ENCODE measurements around the gene DPP6. TPM values are rescaled to one million over a fixed set of nuclear protein-coding genes. Genes with fewer than 3 reads are reported as not detected.

DPP6 gene
- total RNA-seq, 2 experiments from 2014 or later = not detected

DNA sequence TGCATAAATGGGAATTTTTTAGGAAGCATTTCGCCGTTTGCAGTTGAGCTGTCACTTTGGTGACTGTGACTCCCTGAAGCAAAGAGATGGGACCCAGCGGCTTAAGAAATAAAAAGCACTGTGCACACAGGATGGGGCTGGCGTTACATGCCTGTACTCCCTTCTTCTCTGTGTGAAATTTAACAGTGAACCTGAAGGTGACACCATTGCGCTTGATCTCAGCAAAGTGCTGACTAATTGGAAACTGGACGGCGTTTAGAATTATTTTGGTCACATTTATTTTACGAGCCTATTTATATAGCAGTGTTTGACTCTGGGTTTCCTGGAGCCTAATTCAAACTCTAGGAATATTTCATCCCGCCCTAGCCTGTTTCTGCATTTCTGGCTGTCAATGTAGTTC lies 804.5 kb downstream of the DPP6 start:
- H3K9me3 ChIP-seq (ENCODE audit: low read length) = no peaks in the 10 kb centered on the region
- H2AFZ ChIP-seq (ENCODE audit: low read length) = no peak overlapping the region
- no peak for DNase-seq (ENCODE audit: low spot score)
- no peaks in the 10 kb centered on the region for H3K79me2 ChIP-seq (ENCODE audit: insufficient read depth, low read depth, low read length)
- H3K36me3 ChIP-seq (ENCODE audit: insufficient read depth, low read length) = no peaks in the 10 kb centered on the region
- no peaks in the 10 kb centered on the region for H3K9me2 ChIP-seq (ENCODE audit: insufficient read depth, low read length)
- TF ChIP-seq, protein P1, sequence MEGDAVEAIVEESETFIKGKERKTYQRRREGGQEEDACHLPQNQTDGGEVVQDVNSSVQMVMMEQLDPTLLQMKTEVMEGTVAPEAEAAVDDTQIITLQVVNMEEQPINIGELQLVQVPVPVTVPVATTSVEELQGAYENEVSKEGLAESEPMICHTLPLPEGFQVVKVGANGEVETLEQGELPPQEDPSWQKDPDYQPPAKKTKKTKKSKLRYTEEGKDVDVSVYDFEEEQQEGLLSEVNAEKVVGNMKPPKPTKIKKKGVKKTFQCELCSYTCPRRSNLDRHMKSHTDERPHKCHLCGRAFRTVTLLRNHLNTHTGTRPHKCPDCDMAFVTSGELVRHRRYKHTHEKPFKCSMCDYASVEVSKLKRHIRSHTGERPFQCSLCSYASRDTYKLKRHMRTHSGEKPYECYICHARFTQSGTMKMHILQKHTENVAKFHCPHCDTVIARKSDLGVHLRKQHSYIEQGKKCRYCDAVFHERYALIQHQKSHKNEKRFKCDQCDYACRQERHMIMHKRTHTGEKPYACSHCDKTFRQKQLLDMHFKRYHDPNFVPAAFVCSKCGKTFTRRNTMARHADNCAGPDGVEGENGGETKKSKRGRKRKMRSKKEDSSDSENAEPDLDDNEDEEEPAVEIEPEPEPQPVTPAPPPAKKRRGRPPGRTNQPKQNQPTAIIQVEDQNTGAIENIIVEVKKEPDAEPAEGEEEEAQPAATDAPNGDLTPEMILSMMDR (conservative IDR thresholded peaks at IDR 0.05; ENCODE audit: low read length) = no peak
- TF ChIP-seq EZH2phosphoT487 (IDR thresholded peaks at IDR 0.05; ENCODE audit: borderline replicate concordance, low read depth, low read length) = no peak
- no TSS peak for BruUV-seq (replicated peaks)
- ChIA-PET POLR2A (interaction anchor here (1.1 kb wide), 1 partner anchor 11 kb away, joined by 3 read pairs; no protein-coding TSS in a partner anchor), CTCF (ENCODE audit: unreplicated experiment) (no interaction called here)
- H3K4me2 ChIP-seq (ENCODE audit: low read length) = no peak overlapping the region
- no peak overlapping the region for H3K27ac ChIP-seq (ENCODE audit: low read depth, low read length, poor library complexity, severe bottlenecking)
- H4K20me1 ChIP-seq (ENCODE audit: insufficient read depth, low read length) = no peaks in the 10 kb centered on the region
- intact Hi-C loops (cut with micrococcal nuclease; ENCODE audit: unreplicated experiment) = no loop called here
- no peak overlapping the region for H3K4me3 ChIP-seq (ENCODE audit: low read depth, low read length, poor library complexity, severe bottlenecking)
- H3K4me1 ChIP-seq (ENCODE audit: insufficient read depth, low read length, poor library complexity, severe bottlenecking) = no peaks in the 10 kb centered on the region

DNA sequence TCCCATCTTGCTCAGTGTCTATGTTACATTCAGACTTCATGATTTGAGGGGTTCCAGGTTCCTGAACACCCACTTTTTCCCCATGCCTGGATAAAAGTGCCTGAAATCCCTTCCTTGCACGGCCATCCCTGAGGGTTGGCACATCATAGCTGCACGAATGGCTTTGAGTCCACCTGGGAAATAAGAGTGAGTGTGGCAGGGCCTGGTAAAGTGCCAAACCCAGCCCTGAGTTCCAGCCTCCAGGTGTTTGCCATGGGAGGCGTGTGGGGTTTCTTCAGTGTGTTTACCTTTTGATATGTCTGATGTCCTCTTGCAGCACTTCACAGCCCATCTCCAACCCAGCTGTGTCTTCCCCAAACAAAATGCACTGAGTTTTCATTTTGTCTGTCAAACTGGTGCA lies 805.0 kb downstream of the DPP6 start:
- no peaks in the 10 kb centered on the region for H3K4me1 ChIP-seq (ENCODE audit: insufficient read depth, low read length, poor library complexity, severe bottlenecking)
- DNase-seq (ENCODE audit: low spot score) = no peak
- no peaks in the 10 kb centered on the region for H4K20me1 ChIP-seq (ENCODE audit: insufficient read depth, low read length)
- no peaks in the 10 kb centered on the region for H3K79me2 ChIP-seq (ENCODE audit: insufficient read depth, low read depth, low read length)
- intact Hi-C loops (cut with micrococcal nuclease; ENCODE audit: unreplicated experiment) = no loop called here
- BruUV-seq (replicated peaks) = no TSS peak
- no peak for TF ChIP-seq EZH2phosphoT487 (IDR thresholded peaks at IDR 0.05; ENCODE audit: borderline replicate concordance, low read depth, low read length)
- TF ChIP-seq, protein P1 (conservative IDR thresholded peaks at IDR 0.05; ENCODE audit: low read length) = no peak
- no peak overlapping the region for H3K4me2 ChIP-seq (ENCODE audit: low read length)
- no peaks in the 10 kb centered on the region for H3K9me2 ChIP-seq (ENCODE audit: insufficient read depth, low read length)
- H3K27ac ChIP-seq (ENCODE audit: low read depth, low read length, poor library complexity, severe bottlenecking) = no peak overlapping the region
- no peak overlapping the region for H2AFZ ChIP-seq (ENCODE audit: low read length)
- CTCF ChIA-PET (ENCODE audit: unreplicated experiment) = no interaction called here
- no peaks in the 10 kb centered on the region for H3K36me3 ChIP-seq (ENCODE audit: insufficient read depth, low read length)
- H3K4me3 ChIP-seq (ENCODE audit: low read depth, low read length, poor library complexity, severe bottlenecking) = no peak overlapping the region
- no peaks in the 10 kb centered on the region for H3K9me3 ChIP-seq (ENCODE audit: low read length)
- POLR2A ChIA-PET = no interaction called here

DNA sequence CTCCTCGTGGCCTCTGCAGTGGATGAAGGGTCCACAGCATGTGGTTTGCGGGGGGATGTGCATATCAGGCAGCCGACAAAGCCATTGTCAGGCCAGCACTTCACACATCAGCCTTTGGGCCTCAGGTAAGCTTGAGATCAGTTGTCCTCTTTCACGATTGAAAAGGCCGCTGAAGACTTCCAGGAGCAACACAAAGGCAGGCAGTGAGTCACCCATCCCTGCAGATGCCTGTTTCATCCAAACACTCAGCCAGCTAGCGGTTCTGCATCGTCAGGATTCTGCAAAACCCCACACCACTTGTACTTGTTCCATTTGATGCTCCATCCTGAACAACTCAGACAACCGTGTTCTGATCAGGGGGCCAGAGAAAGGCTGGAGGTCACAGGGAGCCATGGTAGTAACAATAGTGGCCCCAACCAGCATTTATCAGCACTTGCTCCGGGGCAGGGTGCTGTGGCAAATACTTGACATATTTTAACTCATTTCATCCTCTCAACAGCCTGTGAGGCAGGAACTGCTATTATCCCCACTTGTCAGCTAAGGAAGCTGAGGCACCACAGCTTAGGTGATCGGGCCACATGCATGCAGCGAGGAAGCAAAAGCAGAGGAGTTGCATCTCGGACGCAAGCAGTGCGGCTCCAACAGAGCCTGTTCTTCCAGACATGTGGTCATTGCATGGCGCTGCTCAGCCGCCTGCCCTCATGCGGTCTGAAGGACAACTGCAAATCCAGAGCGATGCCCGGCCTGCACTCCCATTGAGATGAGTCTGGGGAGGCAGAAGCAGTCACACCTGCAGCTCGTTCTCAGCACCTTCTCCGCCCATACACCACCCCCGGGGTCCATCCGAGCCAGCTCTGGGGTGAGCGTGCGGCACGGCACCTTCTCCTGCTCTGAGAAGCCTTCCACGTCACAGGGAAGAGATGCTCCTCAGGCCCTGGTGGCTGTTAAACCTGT lies 805.8 kb downstream of the DPP6 start:
- CTCF ChIA-PET (ENCODE audit: unreplicated experiment) = no interaction called here
- H3K4me1 ChIP-seq (ENCODE audit: insufficient read depth, low read length, poor library complexity, severe bottlenecking) = no peaks in the 10 kb centered on the region

More for the DNA sequence above, 805.8 kb downstream of the DPP6 start:
- Histone ChIP-seq H3K9me2 (ENCODE audit: insufficient read depth, low read length) (no peaks in the 10 kb centered on the region), H3K9me3 (ENCODE audit: low read length) (no peaks in the 10 kb centered on the region), H3K36me3 (ENCODE audit: insufficient read depth, low read length) (no peaks in the 10 kb centered on the region), H3K27ac (ENCODE audit: low read depth, low read length, poor library complexity, severe bottlenecking) (no peak overlapping the region), H3K79me2 (ENCODE audit: insufficient read depth, low read depth, low read length) (no peaks in the 10 kb centered on the region), H4K20me1 (ENCODE audit: insufficient read depth, low read length) (no peaks in the 10 kb centered on the region), H3K4me3 (ENCODE audit: low read depth, low read length, poor library complexity, severe bottlenecking) (no peak overlapping the region), H3K4me2 (ENCODE audit: low read length) (no peak overlapping the region), H2AFZ (ENCODE audit: low read length) (no peak overlapping the region)
- no peak for DNase-seq (ENCODE audit: low spot score)
- intact Hi-C loops (cut with micrococcal nuclease; ENCODE audit: unreplicated experiment) = no loop called here
- BruUV-seq (replicated peaks) = no TSS peak
- POLR2A ChIA-PET = no interaction called here
- TF ChIP-seq, protein P1 (conservative IDR thresholded peaks at IDR 0.05; ENCODE audit: low read length) = no peak
- no peak for TF ChIP-seq EZH2phosphoT487 (IDR thresholded peaks at IDR 0.05; ENCODE audit: borderline replicate concordance, low read depth, low read length)
